Mammary epithelial cell (primary cell): ENCODE data around the gene ZNF580.

Experiments
- CTCF ChIP-seq, 2 donors: IDR thresholded peaks in 1 of 2; conservative IDR thresholded peaks in 1 of 2; 2 replicates each; pipeline ENCODE4 v1.5.1; 2011 to 2012; ENCODE audit warnings: inconsistent platforms in 2 of 2, low read length in 2 of 2, mild to moderate bottlenecking in 2 of 2, control low read depth in 1 of 2, low read depth in 1 of 2; ENCODE audit not compliant: insufficient read depth in 1 of 2; ENCODE audit errors: extremely low read depth in 1 of 2
- EZH2 ChIP-seq: IDR thresholded peaks from 2 replicates; pipeline ENCODE4 v1.6.1; 2012; ENCODE audit warnings: low read length, inconsistent platforms, borderline replicate concordance

- no peak for TF ChIP-seq CTCF (conservative IDR thresholded peaks at IDR 0.05 in 1 of 2, IDR thresholded peaks at IDR 0.05 in 1 of 2; ENCODE audit: extremely low read depth in 1 of 2, insufficient read depth in 1 of 2, low read depth in 1 of 2, low read length in 2 of 2)
- TF ChIP-seq EZH2: no peak
Observed at GRCh38 chr19:55646889-55647731, 6.3 kb downstream of the ZNF580 start.
